Activated CD4-positive, alpha-beta T cell treated with anti-CD3 and anti-CD28 coated beads, Interleukin-2, amount 10 ng/mL, durations not matched to agents 7 days and 5 days (primary cell): Measurements from ENCODE around the gene RNF2. TPM values are rescaled to one million over a fixed set of nuclear protein-coding genes. Genes with fewer than 3 reads are reported as not detected.

Source experiments
- CTCF ChIA-PET: fragments of 350-600 bp; sonication (Branson Sonifier 250); formaldehyde crosslinking; loops from one replicate; lab custom pipeline; 2021; ENCODE audit warnings: antibody characterized with exemption; lab: Charles Lee
- POLR2A ChIA-PET: fragments of 350-600 bp; sonication (Branson Sonifier 250); formaldehyde crosslinking; loops from one replicate; lab custom pipeline; 2021; ENCODE audit warnings: antibody characterized with exemption; lab: Charles Lee
- DNase-seq: peaks from one replicate; pipeline ENCODE4 v3.0.0-alpha.2; 2020
- H3K27ac Mint-ChIP-seq: one replicate; pipeline ENCODE4 v1.8.0; 2021; ENCODE audit warnings: mild to moderate bottlenecking, moderate library complexity, mixed read lengths
- H3K27me3 Mint-ChIP-seq: one replicate; pipeline ENCODE4 v1.8.0; 2021; ENCODE audit warnings: mixed read lengths
- H3K36me3 Mint-ChIP-seq: one replicate; pipeline ENCODE4 v1.8.0; 2021; ENCODE audit warnings: low read depth, mixed read lengths
- H3K4me1 Mint-ChIP-seq: one replicate; pipeline ENCODE4 v1.8.0; 2021; ENCODE audit warnings: mixed read lengths
- H3K4me3 Mint-ChIP-seq: one replicate; pipeline ENCODE4 v1.8.0; 2021; ENCODE audit warnings: mild to moderate bottlenecking, moderate library complexity, mixed read lengths
- H3K9me3 Mint-ChIP-seq: one replicate; pipeline ENCODE4 v1.8.0; 2021; ENCODE audit warnings: mixed read lengths
- total RNA-seq, 2 experiments: library from RNA; stranded (reverse); gene quantifications; one replicate each; pipeline ENCODE4 v1.2.3, GENCODE V29; 2021

RNF2 gene
- total RNA-seq, 2 experiments from 2014 or later = 17.0 to 20.2 TPM

DNA sequence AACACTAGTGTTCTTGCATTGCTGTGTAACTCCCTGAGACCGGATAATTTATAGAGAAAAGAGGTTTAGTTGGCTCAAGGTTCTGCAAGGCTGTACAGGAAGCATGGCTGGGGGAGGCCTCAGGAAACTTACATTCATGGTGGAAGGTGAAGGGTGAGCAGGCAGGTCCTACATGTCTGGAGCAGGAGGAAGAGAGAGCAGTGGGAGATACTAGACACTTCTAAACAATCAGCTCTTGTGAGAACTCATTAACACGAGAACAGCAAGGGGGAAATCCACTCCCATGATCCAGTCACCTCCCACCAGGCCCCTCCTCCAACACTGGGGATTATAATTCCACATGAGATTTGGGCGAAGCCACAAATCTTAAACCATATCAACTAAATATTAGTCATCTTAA lies 30.1 kb downstream of the RNF2 start:
- no peak overlapping the region for H3K4me3 Mint-ChIP-seq
- no peak overlapping the region for H3K27ac Mint-ChIP-seq
- no peak for DNase-seq
- no peaks in the 10 kb centered on the region for H3K27me3 Mint-ChIP-seq
- H3K4me1 Mint-ChIP-seq = no peaks in the 10 kb centered on the region
- POLR2A ChIA-PET = no interaction called here
- H3K36me3 Mint-ChIP-seq = peaks cover 7% of the 10 kb centered on the region
- CTCF ChIA-PET = interaction anchor here (0.7 to 1.4 kb wide), 3 partner anchors 11 to 281 kb away, joined by 3 to 4 read pairs (median 3); no protein-coding TSS in a partner anchor
- peaks cover 13% of the 10 kb centered on the region for H3K9me3 Mint-ChIP-seq

DNA sequence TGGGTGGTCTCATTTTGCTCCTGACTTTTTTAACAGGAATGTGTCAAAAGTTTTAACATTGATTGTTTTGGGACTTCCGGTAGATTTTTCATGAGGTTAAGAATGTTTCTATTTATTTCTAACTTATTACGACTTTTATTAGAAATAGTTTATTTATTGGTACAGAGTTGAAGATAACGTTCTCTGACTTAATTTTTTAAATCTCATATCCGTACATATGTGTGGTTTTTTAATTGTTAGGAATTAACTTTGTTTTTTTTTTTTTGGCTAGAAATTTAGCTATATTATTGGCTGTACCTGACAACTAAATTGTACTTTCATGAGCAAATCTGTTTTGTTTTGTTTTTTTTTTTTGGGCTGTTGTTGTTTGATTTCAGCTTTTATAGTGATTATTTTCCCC lies 32.0 kb downstream of the RNF2 start:
- CTCF ChIA-PET = no interaction called here
- Mint-ChIP-seq H3K4me1 (no peaks in the 10 kb centered on the region), H3K27ac (no peak overlapping the region), H3K27me3 (no peaks in the 10 kb centered on the region), H3K36me3 (peaks cover 5% of the 10 kb centered on the region), H3K4me3 (no peak overlapping the region), H3K9me3 (peaks cover 10% of the 10 kb centered on the region)
- POLR2A ChIA-PET = interaction anchor here (0.6 kb wide), 1 partner anchor 174 kb away, joined by 3 read pairs; no protein-coding TSS in a partner anchor
- DNase-seq = no peak

DNA sequence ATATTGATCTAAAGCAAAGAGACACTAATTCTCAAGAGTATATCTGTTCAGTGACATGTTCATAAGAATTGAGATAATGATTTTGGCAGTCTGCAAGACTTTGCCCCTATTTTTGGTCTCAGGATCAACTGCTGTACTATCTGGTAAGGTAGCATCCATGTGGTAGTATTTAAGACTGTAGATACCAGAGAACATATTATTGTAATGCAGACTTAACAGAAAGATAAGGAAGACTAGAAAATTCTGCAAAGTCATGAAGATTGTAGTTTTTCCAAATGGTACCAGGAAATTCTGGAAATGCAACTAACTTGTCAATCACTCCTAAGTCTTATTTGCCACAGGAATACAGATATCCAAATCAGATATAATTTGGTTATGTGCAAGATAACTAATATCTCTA lies 35.1 kb downstream of the RNF2 start:
- Mint-ChIP-seq H3K27me3 (no peaks in the 10 kb centered on the region), H3K9me3 (peaks cover 7% of the 10 kb centered on the region), H3K4me3 (no peak overlapping the region), H3K27ac (no peak overlapping the region), H3K4me1 (no peaks in the 10 kb centered on the region), H3K36me3 (peaks cover 6% of the 10 kb centered on the region)
- no peak for DNase-seq
- POLR2A ChIA-PET = no interaction called here
- CTCF ChIA-PET = no interaction called here

DNA sequence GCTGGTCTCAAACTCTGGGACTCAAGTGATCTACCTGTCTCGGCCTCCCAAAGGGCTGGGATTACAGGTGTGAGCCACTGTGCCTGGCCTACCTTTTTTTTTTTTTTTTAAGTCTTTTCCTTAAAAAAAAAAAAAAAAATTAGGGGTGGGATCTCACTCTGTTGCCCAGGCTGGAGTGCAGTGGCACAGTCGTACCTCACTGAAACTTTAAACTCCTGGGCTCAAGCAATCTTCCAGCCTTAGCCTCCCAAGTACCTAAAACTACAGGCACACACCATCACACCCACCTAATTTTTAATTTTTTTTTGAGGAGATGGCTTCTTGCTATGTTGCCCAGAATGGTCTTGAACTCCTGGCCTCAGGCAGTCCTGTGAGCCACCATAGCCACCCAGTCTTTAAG lies 38.5 kb downstream of the RNF2 start:
- H3K27me3 Mint-ChIP-seq = no peaks in the 10 kb centered on the region
- H3K36me3 Mint-ChIP-seq = peaks cover 17% of the 10 kb centered on the region
- no peak overlapping the region for H3K4me3 Mint-ChIP-seq
- ChIA-PET POLR2A (no interaction called here), CTCF (interaction anchor here (0.6 to 1.0 kb wide), 2 partner anchors 19 to 148 kb away, joined by 3 to 4 read pairs; no protein-coding TSS in a partner anchor)
- H3K9me3 Mint-ChIP-seq = peaks cover 5% of the 10 kb centered on the region
- H3K4me1 Mint-ChIP-seq = no peaks in the 10 kb centered on the region
- no peak overlapping the region for H3K27ac Mint-ChIP-seq
- no peak for DNase-seq

DNA sequence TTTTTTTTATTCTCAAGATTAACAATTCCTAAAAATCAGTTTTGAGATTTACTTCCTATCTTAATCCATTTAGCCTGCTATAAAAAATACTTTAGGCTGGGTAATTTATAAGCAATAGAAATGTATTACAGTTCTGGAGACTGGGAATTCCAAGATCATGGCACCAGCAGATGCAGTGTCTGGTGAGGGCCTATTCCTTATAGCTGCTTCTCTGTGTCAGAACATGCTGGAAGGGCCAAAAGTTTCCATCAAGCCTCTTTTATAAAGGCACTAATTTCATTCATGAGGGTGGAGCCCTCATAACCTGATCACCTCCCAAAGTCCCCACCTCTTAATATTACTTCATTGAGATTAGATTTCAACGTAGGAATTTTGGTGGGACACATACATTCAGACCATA lies 41.7 kb downstream of the RNF2 start:
- ChIA-PET POLR2A (no interaction called here), CTCF (interaction anchor here (1.1 kb wide), 1 partner anchor 11 kb away, joined by 3 read pairs; no protein-coding TSS in a partner anchor)
- Mint-ChIP-seq H3K27me3 (no peaks in the 10 kb centered on the region), H3K27ac (no peak overlapping the region), H3K4me3 (no peak overlapping the region), H3K36me3 (peaks cover 25% of the 10 kb centered on the region), H3K4me1 (no peaks in the 10 kb centered on the region), H3K9me3 (no peaks in the 10 kb centered on the region)
- DNase-seq = no peak

DNA sequence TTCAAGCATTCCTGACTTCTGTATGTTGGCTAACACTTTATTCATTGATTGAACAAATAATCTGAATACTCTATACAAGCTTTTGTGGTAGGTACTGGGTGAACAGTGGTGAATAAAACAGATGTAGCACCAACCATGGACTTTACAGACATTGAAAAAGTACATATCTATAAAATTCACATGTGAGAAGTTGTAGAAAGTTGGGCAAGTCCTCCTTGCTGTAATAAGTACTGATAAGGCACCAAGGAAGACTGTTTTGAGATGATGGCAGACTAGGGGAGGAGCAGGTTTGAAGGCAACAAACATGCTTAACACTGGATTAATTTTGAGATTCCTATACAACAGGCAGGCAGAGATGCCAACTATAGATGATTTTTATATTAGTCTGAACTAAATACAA lies 42.4 kb downstream of the RNF2 start:
- Mint-ChIP-seq H3K36me3 (peaks cover 25% of the 10 kb centered on the region), H3K4me3 (no peak overlapping the region), H3K9me3 (no peaks in the 10 kb centered on the region), H3K27me3 (no peaks in the 10 kb centered on the region), H3K4me1 (no peaks in the 10 kb centered on the region), H3K27ac (no peak overlapping the region)
- CTCF ChIA-PET = no interaction called here
- POLR2A ChIA-PET = no interaction called here
- no peak for DNase-seq

DNA sequence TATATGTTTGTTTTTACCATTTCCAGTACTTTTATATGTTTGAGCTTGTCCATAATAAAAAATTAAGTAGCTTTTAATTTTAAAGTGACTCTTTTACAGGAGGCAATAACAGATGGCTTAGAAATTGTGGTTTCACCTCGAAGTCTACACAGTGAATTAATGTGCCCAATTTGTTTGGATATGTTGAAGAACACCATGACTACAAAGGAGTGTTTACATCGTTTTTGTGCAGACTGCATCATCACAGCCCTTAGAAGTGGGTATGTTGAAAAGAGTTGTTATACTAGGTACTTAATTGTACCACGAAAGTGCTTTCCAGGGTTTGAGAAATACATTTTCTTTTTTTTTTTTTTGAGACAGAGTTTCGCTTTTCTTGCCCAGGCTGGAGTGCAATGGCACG lies 46.1 kb downstream of the RNF2 start:
- Mint-ChIP-seq H3K4me1 (no peaks in the 10 kb centered on the region), H3K27ac (no peak overlapping the region), H3K9me3 (no peaks in the 10 kb centered on the region), H3K27me3 (no peaks in the 10 kb centered on the region), H3K36me3 (peaks cover 31% of the 10 kb centered on the region), H3K4me3 (no peak overlapping the region)
- DNase-seq = no peak
- POLR2A ChIA-PET = no interaction called here
- CTCF ChIA-PET = interaction anchor here (0.6 to 0.8 kb wide), 2 partner anchors 221 to 302 kb away, joined by 3 to 4 read pairs; no protein-coding TSS in a partner anchor

DNA sequence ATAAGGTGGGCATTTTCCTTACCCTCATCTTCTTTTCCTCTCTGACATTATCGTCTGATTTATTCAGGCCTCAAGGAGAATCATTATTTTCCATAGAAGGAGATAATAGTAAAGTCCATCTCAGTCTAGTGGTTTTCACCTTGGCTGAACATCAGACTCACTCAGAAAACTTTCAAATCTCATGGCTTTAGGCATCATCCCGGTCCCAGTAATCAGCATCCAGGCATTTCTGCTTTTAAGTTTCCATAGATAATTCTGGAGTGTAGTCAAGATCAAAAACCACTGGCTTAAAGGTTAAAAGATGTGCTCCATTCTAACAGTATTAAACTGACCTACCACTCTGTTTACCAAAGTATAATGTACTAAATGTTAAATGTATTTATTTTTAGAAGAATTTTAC lies 49.4 kb downstream of the RNF2 start:
- Mint-ChIP-seq H3K36me3 (peaks cover 27% of the 10 kb centered on the region), H3K4me3 (no peak overlapping the region), H3K27me3 (no peaks in the 10 kb centered on the region), H3K27ac (no peak overlapping the region), H3K9me3 (no peaks in the 10 kb centered on the region), H3K4me1 (no peaks in the 10 kb centered on the region)
- DNase-seq = no peak
- ChIA-PET POLR2A (no interaction called here), CTCF (no interaction called here)

DNA sequence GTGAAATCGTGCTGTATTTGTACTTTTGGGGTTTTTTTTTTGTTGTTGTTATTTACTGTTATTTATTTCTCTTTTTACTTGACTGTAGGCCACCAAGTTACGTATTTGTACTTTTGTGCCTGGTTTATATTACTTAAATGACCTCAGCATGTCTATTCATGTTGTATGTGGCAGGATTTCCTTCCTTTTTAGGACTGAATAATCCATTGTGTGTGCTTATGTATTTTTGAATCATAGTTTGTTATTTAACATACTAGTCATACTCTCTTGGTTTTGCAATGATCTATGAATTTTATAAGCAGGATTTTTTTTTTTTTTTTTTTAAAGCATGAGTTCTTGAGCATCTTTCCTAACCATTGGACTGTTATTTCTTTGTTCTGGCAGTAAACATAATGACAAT lies 51.2 kb downstream of the RNF2 start:
- Mint-ChIP-seq H3K4me1 (no peaks in the 10 kb centered on the region), H3K27me3 (no peaks in the 10 kb centered on the region), H3K27ac (no peak overlapping the region), H3K4me3 (no peak overlapping the region), H3K9me3 (no peaks in the 10 kb centered on the region), H3K36me3 (peaks cover 37% of the 10 kb centered on the region)
- no peak for DNase-seq
- POLR2A ChIA-PET = no interaction called here
- CTCF ChIA-PET = no interaction called here

DNA sequence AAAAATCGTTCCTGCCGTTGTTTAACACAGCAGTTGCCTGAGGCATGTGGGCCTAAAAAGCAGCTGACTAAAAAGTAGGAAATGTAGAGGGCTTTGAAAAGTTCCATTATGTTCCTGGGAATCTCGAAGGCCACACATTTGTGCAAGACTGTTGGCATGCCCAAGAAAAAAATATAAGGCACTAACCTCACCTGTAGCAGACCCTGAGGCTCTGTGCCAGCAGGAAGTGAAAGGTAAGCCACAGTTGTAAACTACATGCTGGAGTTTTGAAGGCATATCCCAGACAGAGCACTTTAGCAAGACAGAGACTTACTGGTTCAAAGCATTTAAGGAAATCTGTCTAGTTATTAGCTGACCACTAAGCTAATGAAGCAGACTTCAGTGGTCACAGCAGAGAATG lies 58.7 kb downstream of the RNF2 start:
- CTCF ChIA-PET = no interaction called here
- POLR2A ChIA-PET = no interaction called here
- no peak overlapping the region for H3K27ac Mint-ChIP-seq

DNA sequence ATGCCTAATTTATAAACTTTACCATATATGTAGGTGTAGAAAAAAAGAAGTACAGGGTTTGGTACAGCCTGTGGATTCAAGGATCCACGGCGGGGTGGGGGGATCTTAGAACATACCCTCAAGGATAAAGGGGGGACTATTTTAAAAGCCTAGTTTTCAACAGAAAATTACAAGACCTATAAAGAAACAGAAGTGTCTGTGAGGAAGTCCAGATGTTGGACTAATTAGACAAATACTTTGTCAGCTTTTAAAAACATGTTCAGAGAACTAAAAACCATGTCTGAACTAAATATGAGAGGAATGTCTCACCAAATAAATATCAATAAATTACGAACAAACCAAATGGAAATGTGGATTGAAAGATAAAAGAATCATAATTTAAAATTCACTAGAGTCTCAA lies 59.8 kb downstream of the RNF2 start:
- no peaks in the 10 kb centered on the region for H3K4me1 Mint-ChIP-seq
- H3K4me3 Mint-ChIP-seq = no peak overlapping the region
- H3K9me3 Mint-ChIP-seq = peaks cover 19% of the 10 kb centered on the region
- CTCF ChIA-PET = no interaction called here
- DNase-seq = no peak
- no peaks in the 10 kb centered on the region for H3K27me3 Mint-ChIP-seq
- peaks cover 29% of the 10 kb centered on the region for H3K36me3 Mint-ChIP-seq
- H3K27ac Mint-ChIP-seq = no peak overlapping the region
- POLR2A ChIA-PET = no interaction called here

More for the DNA sequence above, 58.7 kb downstream of the RNF2 start:
- DNase-seq = no peak
- no peaks in the 10 kb centered on the region for H3K4me1 Mint-ChIP-seq
- H3K27me3 Mint-ChIP-seq = no peaks in the 10 kb centered on the region
- no peak overlapping the region for H3K4me3 Mint-ChIP-seq
- peaks cover 14% of the 10 kb centered on the region for H3K9me3 Mint-ChIP-seq
- peaks cover 32% of the 10 kb centered on the region for H3K36me3 Mint-ChIP-seq

DNA sequence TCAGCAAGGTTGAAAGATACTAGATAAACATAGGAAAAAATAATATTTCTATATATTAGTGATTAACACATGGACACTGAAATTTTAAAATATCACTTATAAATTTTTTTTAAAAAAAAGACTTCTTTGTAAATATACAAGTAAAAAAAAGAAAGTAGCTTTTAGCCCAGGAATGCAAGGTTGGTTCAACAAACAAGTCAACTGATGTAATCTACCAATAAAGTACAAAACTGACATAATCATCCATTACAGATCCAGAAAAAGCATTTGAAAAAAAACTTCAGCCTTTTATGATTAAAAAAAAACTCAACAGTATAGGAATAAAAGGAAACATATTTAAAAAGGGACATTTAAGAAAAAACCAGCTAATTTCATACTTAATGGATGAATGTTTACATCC lies 63.0 kb downstream of the RNF2 start:
- no peak overlapping the region for H3K4me3 Mint-ChIP-seq
- no peak overlapping the region for H3K27ac Mint-ChIP-seq
- peaks cover 19% of the 10 kb centered on the region for H3K9me3 Mint-ChIP-seq
- no peaks in the 10 kb centered on the region for H3K27me3 Mint-ChIP-seq
- POLR2A ChIA-PET = no interaction called here
- peaks cover 10% of the 10 kb centered on the region for H3K36me3 Mint-ChIP-seq
- CTCF ChIA-PET = interaction anchor here (0.6 kb wide), 1 partner anchor 205 kb away, joined by 3 read pairs; no protein-coding TSS in a partner anchor
- H3K4me1 Mint-ChIP-seq = no peaks in the 10 kb centered on the region
- DNase-seq = no peak

DNA sequence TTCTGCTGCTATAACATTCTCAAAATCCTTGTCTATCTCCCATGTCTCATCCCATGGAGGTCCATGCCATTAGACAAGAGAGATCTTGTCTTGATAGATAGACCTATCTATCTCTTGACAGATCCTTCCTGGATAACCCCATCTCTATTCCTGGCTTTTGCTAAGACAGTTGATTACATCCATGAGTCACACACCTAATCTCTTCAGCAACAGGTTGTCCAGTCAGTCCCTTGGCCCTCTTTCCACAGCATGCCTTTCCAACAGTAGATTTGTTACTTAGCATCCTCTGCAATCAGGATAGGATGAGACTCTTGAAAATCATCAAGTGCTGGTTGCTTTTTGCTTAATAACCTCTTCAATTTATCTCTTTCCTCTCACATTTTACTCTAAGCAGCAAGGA lies 64.8 kb downstream of the RNF2 start:
- no peak for DNase-seq
- Mint-ChIP-seq H3K9me3 (peaks cover 19% of the 10 kb centered on the region), H3K27me3 (no peaks in the 10 kb centered on the region), H3K4me1 (no peaks in the 10 kb centered on the region), H3K36me3 (peaks cover 7% of the 10 kb centered on the region), H3K27ac (no peak overlapping the region), H3K4me3 (no peak overlapping the region)
- ChIA-PET CTCF (no interaction called here), POLR2A (no interaction called here)

DNA sequence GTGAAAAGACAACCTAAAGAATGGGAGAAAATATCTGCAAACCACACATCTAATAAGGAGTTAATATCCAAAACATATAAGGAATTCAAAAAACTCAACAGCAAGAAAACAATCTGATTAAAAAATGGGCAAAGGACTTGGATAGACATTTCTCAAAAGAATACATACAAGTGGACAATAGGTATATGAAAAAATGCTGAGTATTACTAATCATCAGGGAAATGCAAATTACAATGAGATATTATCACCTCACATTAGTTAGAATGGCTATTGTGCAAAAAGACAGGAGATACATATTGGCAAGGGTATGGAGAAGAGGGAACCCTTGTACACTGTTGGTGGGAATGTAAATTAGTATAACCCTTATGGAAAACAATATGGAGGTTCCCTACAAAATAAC lies 66.5 kb downstream of the RNF2 start:
- no peaks in the 10 kb centered on the region for H3K27me3 Mint-ChIP-seq
- no peak for DNase-seq
- H3K36me3 Mint-ChIP-seq = peaks cover 9% of the 10 kb centered on the region
- POLR2A ChIA-PET = no interaction called here
- H3K4me3 Mint-ChIP-seq = no peak overlapping the region
- H3K27ac Mint-ChIP-seq = no peak overlapping the region
- CTCF ChIA-PET = no interaction called here
- no peaks in the 10 kb centered on the region for H3K4me1 Mint-ChIP-seq
- peaks cover 14% of the 10 kb centered on the region for H3K9me3 Mint-ChIP-seq
